NCI-H524 (cell line): ENCODE data around the gene ITGB7.
"Not testable (repeated sequence)": the region's sequence is repeated elsewhere in the genome, so short reads cannot be mapped to it uniquely, and the experiment has no call there.

ENCODE experiments used
- DNase-seq, 2 experiments: peaks; one replicate each; lab custom pipeline; 2025; lab: John Stamatoyannopoulos, UW

The ITGB7 gene

GRCh38 chr12:53217051-53217930 is 10.2 kb upstream of the ITGB7 start:
- DNase-seq = no peak

- DNase-seq = no peak
Measured at GRCh38 chr12:53215497-53215896, 8.4 kb upstream of the ITGB7 start.

DNA sequence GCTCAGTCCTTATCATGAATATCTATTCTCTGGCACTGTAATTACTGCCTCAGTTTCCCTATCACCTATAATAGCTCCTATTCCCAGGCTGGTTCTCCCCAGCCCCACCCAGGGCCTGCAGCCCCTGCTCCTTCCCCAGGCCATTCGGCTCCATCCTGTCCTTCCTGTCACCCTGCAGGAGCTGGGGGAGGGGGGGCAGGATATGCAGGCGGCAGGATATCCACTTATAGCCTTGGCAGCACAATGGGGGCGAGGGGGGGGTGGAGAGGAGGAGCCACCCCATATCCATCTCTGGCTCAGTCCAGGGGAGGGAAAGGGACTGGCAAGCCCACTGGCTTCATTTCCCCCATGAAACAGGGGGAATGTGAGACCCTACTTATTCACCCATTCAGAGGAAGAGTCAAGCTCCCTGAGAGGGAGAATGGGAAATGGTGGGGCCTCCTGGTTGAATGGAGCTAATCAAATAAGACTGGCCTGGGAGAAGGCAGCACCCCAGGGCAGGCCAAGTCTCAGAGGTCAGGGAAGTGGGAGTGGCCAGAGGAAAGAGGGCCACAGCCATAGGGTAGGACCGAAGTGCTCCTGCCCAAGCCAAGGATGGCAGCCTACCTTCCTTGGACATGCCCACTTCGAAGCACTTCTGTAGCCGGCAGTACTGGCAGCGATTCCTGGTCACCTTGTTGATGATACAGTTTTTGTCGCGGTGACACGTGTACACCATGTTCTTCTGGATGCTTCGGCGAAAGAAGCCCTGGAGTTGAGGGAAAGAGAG is 7.8 kb upstream of the ITGB7 start:
- no peak for DNase-seq

DNA sequence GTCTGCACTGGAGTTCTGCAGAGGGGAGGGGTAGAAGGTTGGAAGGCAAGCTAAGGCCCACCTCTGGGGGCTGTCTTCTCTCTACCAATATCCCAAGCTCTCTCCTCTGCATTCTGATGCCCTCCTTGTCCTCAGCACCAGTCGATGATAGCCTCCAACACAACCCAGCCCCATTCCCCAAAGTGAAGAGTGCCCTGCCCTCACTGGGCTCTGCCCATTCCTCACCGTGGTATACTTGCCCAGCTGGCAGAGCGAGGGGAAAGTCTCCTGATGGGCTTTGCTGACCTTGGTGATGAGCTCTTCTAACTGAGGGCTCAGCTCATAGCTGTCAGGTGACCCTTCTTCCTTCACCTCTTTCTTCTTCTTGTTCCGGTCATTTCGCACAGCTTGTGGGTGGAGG is 7.2 kb upstream of the ITGB7 start:
- DNase-seq = no peak

- peak; percentile 63 to 80 for DNase-seq
Measured at GRCh38 chr12:53213348-53213747, 6.3 kb upstream of the ITGB7 start.

DNA sequence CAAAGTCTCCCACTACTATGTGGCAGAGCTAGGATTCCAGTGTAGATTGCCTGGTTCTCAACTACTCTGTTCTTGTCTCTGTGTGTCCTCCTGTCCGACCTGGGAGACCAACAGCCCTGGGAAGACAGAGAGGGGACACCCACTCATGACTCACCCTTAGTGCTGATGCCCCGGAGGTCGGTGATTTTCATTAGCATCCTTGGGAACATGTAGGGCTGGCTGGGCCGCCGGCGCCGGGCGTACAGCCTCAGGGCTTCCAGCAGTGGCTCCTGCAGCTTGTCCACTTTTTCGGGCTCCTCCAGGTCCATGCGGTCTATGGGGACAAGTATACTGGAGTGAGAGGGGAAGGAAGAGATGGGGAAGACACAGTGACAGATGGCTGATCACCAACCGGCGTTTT is 5.9 kb upstream of the ITGB7 start:
- DNase-seq = no peak

GRCh38 chr12:53211476-53212381 is 4.7 kb upstream of the ITGB7 start:
- DNase-seq = peak; percentile 11 to 18

DNA sequence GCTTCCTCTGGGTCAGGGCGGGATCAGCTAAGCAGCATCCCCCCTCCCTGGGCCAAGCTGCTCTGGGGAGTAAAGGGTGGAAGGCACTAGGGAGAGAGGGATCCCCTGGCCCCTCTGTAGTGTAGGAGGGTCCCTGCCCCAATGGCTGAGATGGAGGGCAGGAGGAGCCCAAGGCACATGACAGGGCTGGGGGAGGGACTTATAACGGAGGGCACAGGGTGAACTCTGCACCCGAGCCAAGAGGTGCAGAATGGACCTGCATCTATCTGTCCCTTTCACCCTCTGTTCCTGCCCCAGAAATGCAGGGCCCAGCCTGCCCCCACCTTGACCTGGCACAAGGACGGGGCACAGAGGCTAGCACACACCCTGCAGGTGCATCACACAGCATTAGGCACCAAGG is 3.8 kb upstream of the ITGB7 start:
- DNase-seq = no peak

DNA sequence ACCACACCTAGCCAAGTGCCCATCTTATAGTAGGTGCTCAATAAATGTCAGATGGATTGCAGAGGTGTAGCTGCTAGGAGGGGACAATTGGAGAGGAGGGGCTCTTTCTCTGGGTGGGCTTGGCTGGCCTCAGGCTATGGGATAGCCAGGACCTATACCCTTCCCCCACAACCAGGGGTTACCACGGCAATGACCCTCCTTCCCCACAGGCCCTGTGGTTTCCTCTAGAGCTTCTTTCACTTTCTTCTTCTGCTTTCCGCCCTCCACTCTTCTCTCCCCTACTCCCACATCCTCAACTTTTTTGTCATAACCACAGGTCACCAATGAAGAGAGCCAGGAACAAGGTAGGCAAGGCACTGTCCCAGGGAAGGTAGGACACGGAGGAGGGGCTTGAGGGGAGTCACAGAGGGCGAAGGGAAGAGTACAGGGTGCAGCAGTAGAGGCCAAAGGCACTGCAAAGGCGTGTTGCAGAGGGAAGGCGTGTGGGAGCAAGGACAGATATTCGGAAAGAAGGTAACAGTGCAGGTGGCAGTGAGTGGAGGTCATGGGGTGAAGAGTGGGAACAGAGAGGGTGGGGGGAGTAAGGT is 1.9 kb upstream of the ITGB7 start:
- DNase-seq = no peak

DNA sequence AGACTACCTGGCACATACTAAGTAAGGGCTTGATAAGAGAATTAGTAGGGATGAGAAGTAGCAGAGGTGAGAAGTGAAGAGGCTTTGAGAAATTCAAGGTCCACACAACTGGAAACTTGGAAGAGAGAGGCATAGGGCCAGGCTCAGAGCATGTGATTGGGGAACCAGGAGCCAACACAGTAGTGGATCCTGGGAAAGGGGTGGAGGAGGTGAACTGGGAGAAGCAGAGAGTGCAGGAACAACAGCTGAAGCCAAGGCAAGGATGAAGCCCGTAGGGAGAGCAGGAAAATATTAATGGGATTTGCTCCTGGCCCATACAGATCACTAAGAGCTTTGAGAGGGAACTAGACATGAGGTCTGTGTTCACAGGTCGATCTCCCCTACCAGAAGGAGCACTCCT is 1.4 kb upstream of the ITGB7 start:
- no peak for DNase-seq

DNA sequence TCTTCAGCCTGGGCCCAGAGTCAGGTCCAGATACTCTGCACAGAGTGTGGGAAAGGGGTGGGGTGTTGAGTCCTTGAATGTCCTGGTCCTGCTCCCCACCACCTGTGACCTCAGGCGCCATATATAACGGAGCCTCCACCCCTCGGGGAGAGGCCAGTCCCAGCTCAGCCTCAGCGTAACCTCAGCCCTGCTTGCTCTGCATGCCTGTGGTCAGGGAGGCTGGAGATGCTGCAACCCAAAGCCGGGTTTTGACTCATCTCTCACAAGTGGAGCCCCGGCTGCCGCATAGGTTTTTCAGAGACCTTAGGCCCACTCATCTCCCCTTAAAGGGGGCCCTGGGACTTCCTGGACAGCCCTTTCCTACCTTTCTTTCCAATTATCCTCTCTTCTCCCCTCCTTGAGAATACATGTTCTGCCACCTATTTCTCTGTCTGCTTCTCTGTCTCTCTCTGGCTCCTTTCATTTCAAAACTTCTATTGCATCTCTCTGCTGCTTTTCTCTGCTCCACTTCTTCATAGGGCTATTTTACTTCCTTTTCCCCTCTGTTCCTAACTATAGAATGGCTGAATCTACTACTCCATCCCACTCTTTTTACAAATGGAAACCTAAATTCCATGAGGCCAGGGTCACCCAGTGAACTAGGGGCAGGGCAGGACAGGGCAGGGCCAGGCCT is 1.2 kb downstream of the ITGB7 start:
- DNase-seq = no peak

DNA sequence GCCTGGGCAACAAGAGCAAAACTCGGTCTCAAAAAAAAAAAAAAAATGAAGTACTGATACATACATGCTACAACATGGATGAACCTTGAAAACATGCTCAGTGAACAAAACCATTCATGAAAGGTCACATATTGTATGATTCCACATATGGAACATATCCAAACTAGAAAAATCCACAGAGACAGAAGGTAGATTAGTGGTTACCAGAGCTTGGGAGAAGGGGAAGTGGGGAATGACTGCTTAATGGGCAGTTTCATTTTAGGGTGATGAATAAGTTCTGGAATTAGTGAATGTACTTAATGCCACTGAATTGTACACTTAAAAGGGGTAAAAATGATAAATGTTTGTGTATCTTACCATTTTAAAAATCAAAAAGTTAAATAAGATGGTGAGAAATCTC is 2.7 kb downstream of the ITGB7 start:
- no peak for DNase-seq

DNA sequence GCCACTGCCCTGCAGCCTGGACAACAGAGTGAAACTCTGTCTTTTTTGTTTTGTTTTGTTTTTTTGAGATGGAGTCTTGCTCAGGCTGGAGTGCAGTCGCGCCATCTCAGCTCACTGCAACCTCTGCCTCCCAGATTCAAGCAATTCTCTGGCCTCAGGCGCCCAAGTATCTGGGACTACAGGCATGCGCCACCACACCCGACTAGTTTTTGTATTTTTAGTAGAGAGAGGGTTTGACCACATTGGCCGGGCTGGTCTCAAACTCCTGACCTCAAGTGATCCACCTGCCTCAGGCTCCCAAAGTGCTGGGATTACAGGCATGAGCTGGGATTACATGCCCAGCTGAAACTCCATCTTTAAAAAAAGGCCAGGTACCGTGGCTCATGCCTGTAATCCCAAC is 4.7 kb downstream of the ITGB7 start:
- DNase-seq = not testable (repeated sequence)

GRCh38 chr12:53201639-53202038 is 5.4 kb downstream of the ITGB7 start:
- DNase-seq = no peak

- no peak for DNase-seq
Measured at GRCh38 chr12:53201177-53201541, 5.9 kb downstream of the ITGB7 start.

DNA sequence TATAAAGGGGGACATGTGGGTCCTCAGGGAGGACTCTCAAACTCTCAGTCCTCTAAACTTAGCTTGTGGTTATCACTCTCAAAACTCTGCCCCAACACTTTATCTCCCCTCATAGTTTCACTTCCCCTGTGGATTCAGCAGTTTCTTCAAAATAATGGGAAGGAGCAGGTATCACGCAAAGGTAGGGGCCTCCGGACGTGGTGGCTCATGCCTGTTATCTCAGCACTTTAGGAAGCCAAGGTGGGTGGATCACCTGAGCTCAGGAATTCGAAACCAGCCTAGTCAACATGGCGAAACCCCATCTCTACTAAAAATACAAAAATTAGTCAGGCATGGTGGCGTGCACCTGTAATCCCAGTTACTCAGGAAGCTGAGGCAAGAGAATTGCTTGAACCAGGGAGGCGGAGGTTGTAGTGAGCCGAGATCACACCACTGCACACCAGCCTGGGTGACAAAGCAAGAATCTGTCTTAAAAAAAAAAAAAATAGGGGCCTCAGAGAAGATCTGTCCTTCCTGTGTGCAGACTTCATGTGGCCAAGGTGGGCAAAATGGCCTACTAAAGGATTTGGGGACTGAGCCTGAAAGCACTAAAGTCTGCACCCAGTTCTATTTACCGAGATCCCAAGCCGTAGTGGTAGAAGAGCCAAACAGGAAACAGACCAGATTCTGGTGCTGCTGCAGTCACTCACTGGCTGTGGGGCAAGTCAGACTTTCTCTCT is 6.4 kb downstream of the ITGB7 start:
- no peak for DNase-seq

GRCh38 chr12:53200107-53200457 is 7.0 kb downstream of the ITGB7 start:
- no peak for DNase-seq

GRCh38 chr12:53199700-53200099 is 7.4 kb downstream of the ITGB7 start:
- no peak for DNase-seq

DNA sequence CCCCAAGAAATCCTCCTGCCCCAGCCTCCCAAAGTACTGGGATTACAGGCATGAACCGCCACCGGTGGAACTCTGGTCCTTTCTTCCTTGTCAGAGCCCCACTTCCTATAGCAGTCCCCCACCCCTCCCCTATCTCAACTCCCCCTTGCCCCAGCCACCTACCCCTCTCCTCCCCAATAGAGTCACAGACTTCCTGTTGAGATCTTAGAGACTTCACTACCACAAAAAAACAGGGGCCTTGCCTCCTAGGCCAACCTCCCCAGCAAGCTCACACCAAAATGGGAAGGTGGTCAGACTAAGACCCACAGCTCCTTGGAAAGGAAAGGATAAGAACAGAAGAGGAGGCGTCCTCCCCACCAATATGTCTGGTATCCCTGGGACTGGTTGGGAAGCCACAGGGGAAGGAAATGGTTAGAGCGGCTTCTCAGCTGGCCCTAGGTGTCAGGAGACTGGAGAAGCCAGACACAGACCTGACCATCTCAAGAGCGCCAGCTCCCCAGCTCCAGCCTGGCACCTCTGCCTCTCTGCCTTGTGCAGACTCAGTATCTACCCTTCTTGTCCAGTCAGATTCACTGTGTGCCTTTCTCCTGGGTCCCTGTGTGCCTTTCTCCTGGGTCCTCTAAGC is 8.5 kb downstream of the ITGB7 start:
- DNase-seq = no peak

DNA sequence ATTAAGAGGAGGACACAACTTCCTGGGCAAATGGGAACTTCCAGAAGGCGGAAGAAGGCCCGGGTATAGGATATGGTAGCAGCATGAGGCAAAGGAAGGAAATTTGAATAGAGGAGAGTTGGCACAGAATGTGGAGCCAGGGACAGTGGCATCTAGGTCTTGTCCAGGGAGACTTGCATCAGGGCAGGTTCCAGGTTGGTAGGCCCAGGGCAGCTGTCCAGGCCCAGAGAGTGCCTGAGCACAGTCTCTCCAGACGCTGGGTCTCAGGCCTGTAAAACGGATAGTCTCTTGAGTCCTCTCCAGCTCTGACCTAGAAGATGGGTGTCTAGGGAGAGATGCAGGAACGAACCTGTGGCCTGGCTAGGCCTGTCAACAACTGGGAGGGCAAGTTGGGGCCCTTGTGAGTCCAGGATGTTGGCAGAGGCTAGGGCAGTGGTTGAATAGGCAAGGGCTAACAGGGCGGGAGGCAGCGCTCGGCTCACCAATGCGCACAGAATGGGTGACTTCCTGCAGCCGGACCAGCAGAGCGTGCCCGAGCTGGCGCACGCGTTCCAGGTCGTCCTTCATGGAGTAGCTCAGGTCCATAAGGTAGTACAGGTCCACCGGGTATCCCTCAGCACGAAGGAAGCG is 9.9 kb downstream of the ITGB7 start:
- no peak for DNase-seq
